ENCODE measurements around the gene PARP12. TPM values are rescaled to one million over a fixed set of nuclear protein-coding genes. Genes with fewer than 3 reads are reported as not detected.

Gene PARP12
- total and polyA plus RNA-seq, 9 of the 15 experiments (the other 6 are each of a cell fraction or from before 2014, with no cell fraction given): 4.6 to 40.4 (median 23.5) TPM

- intact Hi-C loops (cut with micrococcal nuclease): no loop called here
- ATAC-seq: no peak
- H2AFZ ChIP-seq (ENCODE audit: low read depth, low read length): peak overlapping the region; percentile 37; the same call in 1 of the 2 replicates
- H3K9me1 ChIP-seq (ENCODE audit: control insufficient read depth, insufficient read depth, low read length): no peaks in the 10 kb centered on the region
- H3K27me3 ChIP-seq (ENCODE audit: control insufficient read depth in 2 of 2, insufficient read depth in 2 of 2, low read length in 2 of 2): peaks cover 2 to 12% of the 10 kb centered on the region in 2 experiments; a peak in 2 of 5 replicates
- no peak for DNase-seq (ENCODE audit: extremely low read depth in 1 of 4, low spot score in 3 of 4)
- no peak overlapping the region for H3K27ac ChIP-seq (ENCODE audit: extremely low read depth, low read depth, low read length)
- no peak overlapping the region for H3K9ac ChIP-seq (ENCODE audit: insufficient read depth in 1 of 2, low read depth in 2 of 2, low read length in 2 of 2)
- no peak overlapping the region for H3K4me3 ChIP-seq
- ChIA-PET POLR2A (interaction anchor here (0.7 kb wide), 2 partner anchors 12 to 191 kb away, joined by 3 to 4 read pairs; no protein-coding TSS in a partner anchor), CTCF (ENCODE audit: low intra/inter-chr PET ratio) (interaction anchor here (0.6 kb wide), 1 partner anchor 217 kb away, joined by 3 read pairs; no protein-coding TSS in a partner anchor)
- 25% methylated on average over 9 of the region's 9 CpGs for WGBS (ENCODE audit: insufficient coverage, low coverage, missing lambda C conversion rate)
- TF ChIP-seq NFIC (IDR thresholded peaks at IDR 0.05): 0 out of 2 replicates have a peak, but pooled peaks have one; percentile 9
- TF ChIP-seq ZNF121 (CRISPR knock-in tag; conservative IDR thresholded peaks at IDR 0.05): 0 out of 2 replicates have a peak, but pooled peaks have one; percentile 8
- peak; percentile 93 for TF ChIP-seq BCOR (IDR thresholded peaks at IDR 0.05)
- peak; percentile 48 for TF ChIP-seq ATF3 (IDR thresholded peaks at IDR 0.05)
- TF ChIP-seq ATF3 (CRISPR knock-in tag; conservative IDR thresholded peaks at IDR 0.05): no peak
- peak; percentile 89 for TF ChIP-seq ZFP36 (IDR thresholded peaks at IDR 0.05; ENCODE audit: low read depth, low read length, partially characterized antibody)
- TF ChIP-seq SMARCA5 (IDR thresholded peaks at IDR 0.05): peak; percentile 83
- TF ChIP-seq CBX1 (IDR thresholded peaks at IDR 0.05; ENCODE audit: low read depth): 0 out of 2 replicates have a peak, but pooled peaks have one; percentile 61
- no peak for TF ChIP-seq ZNF354B (CRISPR knock-in tag; IDR thresholded peaks at IDR 0.05)
- peak; percentile 99 for TF ChIP-seq RBM25 (IDR thresholded peaks at IDR 0.05; ENCODE audit: low read depth, low read length, severe bottlenecking)
- TF ChIP-seq ZBTB43 (CRISPR knock-in tag; IDR thresholded peaks at IDR 0.05): peak; percentile 29; the same call in 1 of the 2 replicates
- TF ChIP-seq NR1H2 (CRISPR knock-in tag; IDR thresholded peaks at IDR 0.05): no peak
- peak; percentile 51 to 79; a peak in 3 of 4 replicates for TF ChIP-seq KDM1A (IDR thresholded peaks at IDR 0.05)
- TF ChIP-seq RCOR1 (IDR thresholded peaks at IDR 0.05; ENCODE audit: borderline replicate concordance in 1 of 2, low read depth in 2 of 2, low read length in 2 of 2): peak; percentile 34 to 43; a peak in 1 of 4 replicates
- TF ChIP-seq HDAC2 (IDR thresholded peaks at IDR 0.05): 0 out of 2 replicates have a peak, but pooled peaks have one; percentile 19
- TF ChIP-seq KHSRP (IDR thresholded peaks at IDR 0.05): no peak
- TF ChIP-seq CREBBP (IDR thresholded peaks at IDR 0.05; ENCODE audit: low read depth, low read length): no peak
- no peak for TF ChIP-seq HCFC1 (IDR thresholded peaks at IDR 0.05; ENCODE audit: low read depth, low read length)
- H4K20me1 ChIP-seq (replicated peaks; ENCODE audit: control insufficient read depth, insufficient read depth, low read length): no peaks in the 10 kb centered on the region
- FAIRE-seq: no peak
- no peak overlapping the region for H3K4me2 ChIP-seq (ENCODE audit: insufficient read depth, low read length)
- in situ Hi-C loops (cut with MboI): no loop called here
- H3K9me3 ChIP-seq (replicated peaks; ENCODE audit: control insufficient read depth, insufficient read depth, low read depth, low read length): no peaks in the 10 kb centered on the region
- BruUV-seq (replicated peaks): no TSS peak
- H3K79me2 ChIP-seq (ENCODE audit: control insufficient read depth, insufficient read depth, low read length): no peaks in the 10 kb centered on the region
- H3K36me3 ChIP-seq (ENCODE audit: control insufficient read depth, insufficient read depth, low read length): no peaks in the 10 kb centered on the region
- peaks cover 2 to 8% of the 10 kb centered on the region in 2 experiments; a peak in 4 of 5 replicates for H3K4me1 ChIP-seq (replicated peaks in 1 of 2; ENCODE audit: control insufficient read depth in 2 of 2, insufficient read depth in 2 of 2, low read length in 2 of 2)
Measured at GRCh38 chr7:139982927-139983920, 79.5 kb downstream of the PARP12 start.

Data from K562 (cell line).